HEK293 (cell line): Measurements from ENCODE around the gene KCP.

ENCODE experiments used
- EGR2 ChIP-seq: fragments of 450-650 bp; formaldehyde crosslinking; IDR thresholded peaks from 2 replicates; pipeline ENCODE4 v1.5.1; 2016; ENCODE audit warnings: low read depth, missing biosample characterization, missing genetic modification characterization
- GLIS2 ChIP-seq: fragments of 450-650 bp; formaldehyde crosslinking; IDR thresholded peaks from 2 replicates; pipeline ENCODE4 v1.5.1; 2016; ENCODE audit warnings: missing biosample characterization, missing genetic modification characterization
- IKZF3 ChIP-seq: fragments of 450-650 bp; IDR thresholded peaks from 2 replicates; pipeline ENCODE4 v1.5.0; 2018; ENCODE audit warnings: missing biosample characterization, mild to moderate bottlenecking, missing genetic modification characterization, moderate library complexity
- INSM2 ChIP-seq: fragments of 450-650 bp; formaldehyde crosslinking; IDR thresholded peaks from 2 replicates; pipeline ENCODE4 v1.5.1; 2016; ENCODE audit warnings: missing biosample characterization, missing genetic modification characterization
- KLF9 ChIP-seq: fragments of 450-650 bp; formaldehyde crosslinking; IDR thresholded peaks from 2 replicates; pipeline ENCODE4 v1.5.1; 2016; ENCODE audit warnings: missing biosample characterization, missing genetic modification characterization, low read depth
- MYNN ChIP-seq: fragments of 450-650 bp; formaldehyde crosslinking; IDR thresholded peaks from 2 replicates; pipeline ENCODE4 v1.5.1; 2016; ENCODE audit warnings: missing biosample characterization, missing genetic modification characterization, borderline replicate concordance
- OSR2 ChIP-seq: fragments of 450-650 bp; formaldehyde crosslinking; IDR thresholded peaks from 2 replicates; pipeline ENCODE4 v1.5.1; 2016; ENCODE audit warnings: missing biosample characterization, missing genetic modification characterization
- OVOL3 ChIP-seq: fragments of 450-650 bp; formaldehyde crosslinking; IDR thresholded peaks from 2 replicates; pipeline ENCODE4 v1.5.1; 2016; ENCODE audit warnings: missing biosample characterization, missing genetic modification characterization
- SCRT1 ChIP-seq: fragments of 450-650 bp; formaldehyde crosslinking; IDR thresholded peaks from 2 replicates; pipeline ENCODE4 v1.5.1; 2016; ENCODE audit warnings: missing biosample characterization, missing genetic modification characterization, borderline replicate concordance
- SP2 ChIP-seq: fragments of 450-650 bp; formaldehyde crosslinking; IDR thresholded peaks from 2 replicates; pipeline ENCODE4 v1.5.1; 2016; ENCODE audit warnings: missing biosample characterization, missing genetic modification characterization
- TRIM28 ChIP-seq: IDR thresholded peaks from 2 replicates; pipeline ENCODE4 v1.6.1; 2011; ENCODE audit warnings: low read length, control low read depth, borderline replicate concordance
- ZBTB21 ChIP-seq: fragments of 450-650 bp; formaldehyde crosslinking; IDR thresholded peaks from 2 replicates; pipeline ENCODE4 v1.5.1; 2017; ENCODE audit warnings: missing biosample characterization, missing genetic modification characterization
- ZBTB6 ChIP-seq: fragments of 450-650 bp; formaldehyde crosslinking; IDR thresholded peaks from 2 replicates; pipeline ENCODE4 v1.5.1; 2017; ENCODE audit warnings: missing biosample characterization, missing genetic modification characterization
- ZBTB8A ChIP-seq: fragments of 450-650 bp; formaldehyde crosslinking; IDR thresholded peaks from 2 replicates; pipeline ENCODE4 v1.5.1; 2016; ENCODE audit warnings: missing biosample characterization, missing genetic modification characterization
- ZNF132 ChIP-seq: fragments of 450-650 bp; formaldehyde crosslinking; IDR thresholded peaks from 2 replicates; pipeline ENCODE4 v1.5.1; 2017; ENCODE audit warnings: missing biosample characterization, missing genetic modification characterization, borderline replicate concordance
- ZNF138 ChIP-seq: fragments of 450-650 bp; formaldehyde crosslinking; IDR thresholded peaks from 2 replicates; pipeline ENCODE4 v1.5.1; 2016; ENCODE audit warnings: missing biosample characterization, missing genetic modification characterization, borderline replicate concordance
- ZNF175 ChIP-seq: fragments of 450-650 bp; formaldehyde crosslinking; IDR thresholded peaks from 2 replicates; pipeline ENCODE4 v1.5.1; 2016; ENCODE audit warnings: missing biosample characterization, missing genetic modification characterization
- ZNF23 ChIP-seq: fragments of 450-650 bp; formaldehyde crosslinking; IDR thresholded peaks from 2 replicates; pipeline ENCODE4 v1.5.1; 2016; ENCODE audit warnings: missing biosample characterization, missing genetic modification characterization, borderline replicate concordance
- ZNF274 ChIP-seq, 2 experiments: fragments of 200-500 bp in 1 of 2; fragments of 450-650 bp in 1 of 2; sonication (Bioruptor generic) in 1 of 2; formaldehyde crosslinking in 1 of 2; IDR thresholded peaks; 2 replicates each; pipeline versions ENCODE4 v1.5.1 to v1.6.1; 2014 to 2016; ENCODE audit warnings: borderline replicate concordance in 1 of 2, inconsistent platforms in 1 of 2, low read length in 1 of 2, missing biosample characterization in 1 of 2, missing genetic modification characterization in 1 of 2
- ZNF311 ChIP-seq: fragments of 450-650 bp; formaldehyde crosslinking; IDR thresholded peaks from 2 replicates; pipeline ENCODE4 v1.5.1; 2017; ENCODE audit warnings: missing biosample characterization, missing genetic modification characterization, borderline replicate concordance
- ZNF341 ChIP-seq: fragments of 450-650 bp; formaldehyde crosslinking; IDR thresholded peaks from 2 replicates; pipeline ENCODE4; 2016; ENCODE audit warnings: low read depth, missing biosample characterization, missing genetic modification characterization
- ZNF404 ChIP-seq: fragments of 450-650 bp; formaldehyde crosslinking; IDR thresholded peaks from 2 replicates; pipeline ENCODE4 v1.5.1; 2017; ENCODE audit warnings: missing biosample characterization, missing genetic modification characterization
- ZNF433 ChIP-seq: fragments of 450-650 bp; formaldehyde crosslinking; IDR thresholded peaks from 2 replicates; pipeline ENCODE4 v1.5.1; 2016; ENCODE audit warnings: missing biosample characterization, missing genetic modification characterization, low read depth
- ZNF48 ChIP-seq: fragments of 450-650 bp; formaldehyde crosslinking; IDR thresholded peaks from 2 replicates; pipeline ENCODE4 v1.5.1; 2016; ENCODE audit warnings: missing biosample characterization, missing genetic modification characterization
- ZNF518A ChIP-seq: fragments of 450-650 bp; formaldehyde crosslinking; conservative IDR thresholded peaks from 2 replicates; pipeline ENCODE4 v1.5.1; 2016; ENCODE audit warnings: low read depth, missing biosample characterization, missing genetic modification characterization
- ZNF548 ChIP-seq: fragments of 450-650 bp; formaldehyde crosslinking; IDR thresholded peaks from 2 replicates; pipeline ENCODE4 v1.5.1; 2016; ENCODE audit warnings: missing biosample characterization, missing genetic modification characterization
- ZNF621 ChIP-seq: fragments of 450-650 bp; formaldehyde crosslinking; IDR thresholded peaks from 2 replicates; pipeline ENCODE4 v1.5.1; 2017; ENCODE audit warnings: missing biosample characterization, missing genetic modification characterization
- ZNF623 ChIP-seq: fragments of 450-650 bp; formaldehyde crosslinking; IDR thresholded peaks from 2 replicates; pipeline ENCODE4 v1.5.1; 2016; ENCODE audit warnings: missing biosample characterization, missing genetic modification characterization
- ZNF654 ChIP-seq: fragments of 450-650 bp; formaldehyde crosslinking; IDR thresholded peaks from 2 replicates; pipeline ENCODE4 v1.5.1; 2016; ENCODE audit warnings: low read depth, missing biosample characterization, missing genetic modification characterization
- ZNF660 ChIP-seq: fragments of 450-650 bp; IDR thresholded peaks from 2 replicates; pipeline ENCODE4 v1.5.1; 2018; ENCODE audit warnings: missing biosample characterization, mild to moderate bottlenecking, missing genetic modification characterization
- ZNF692 ChIP-seq: fragments of 450-650 bp; formaldehyde crosslinking; IDR thresholded peaks from 2 replicates; pipeline ENCODE4 v1.5.1; 2016; ENCODE audit warnings: missing biosample characterization, missing genetic modification characterization
- ZNF701 ChIP-seq: fragments of 450-650 bp; formaldehyde crosslinking; IDR thresholded peaks from 2 replicates; pipeline ENCODE4 v1.5.1; 2016; ENCODE audit warnings: missing biosample characterization, missing genetic modification characterization

Gene KCP

GRCh38 chr7:128869138-128869943 is 41.2 kb downstream of the KCP start (continued):
- TF ChIP-seq ZNF311 (no peak), ZNF48 (no peak), ZNF138 (tag by site-specific recombination) (no peak), ZNF175 (tag by site-specific recombination) (no peak), TRIM28 (no peak), ZNF654 (tag by site-specific recombination) (no peak), GLIS2 (tag by site-specific recombination) (peak; percentile 89), INSM2 (no peak), EGR2 (peak; percentile 69), ZBTB21 (tag by site-specific recombination) (no peak), OSR2 (tag by site-specific recombination) (no peak), ZNF433 (tag by site-specific recombination) (no peak), OVOL3 (no peak), ZBTB8A (tag by site-specific recombination) (peak; percentile 72), SCRT1 (tag by site-specific recombination) (no peak), IKZF3 (tag by site-specific recombination) (peak; percentile 52; the same call in 1 of the 2 replicates), ZNF341 (peak; percentile 52; the same call in 1 of the 2 replicates), ZNF692 (peak; percentile 79), ZNF132 (tag by site-specific recombination) (no peak), ZNF548 (tag by site-specific recombination) (no peak), ZNF23 (tag by site-specific recombination) (no peak), ZNF621 (tag by site-specific recombination) (no peak), ZNF623 (tag by site-specific recombination) (no peak), KLF9 (tag by site-specific recombination) (peak; percentile 61), ZNF404 (tag by site-specific recombination) (no peak), ZBTB6 (peak; percentile 83; the same call in 1 of the 2 replicates), ZNF660 (tag by site-specific recombination) (no peak), SP2 (tag by site-specific recombination) (peak; percentile 83), ZNF518A (tag by site-specific recombination) (no peak), ZNF274 (IDR thresholded peaks at IDR 0.05; ENCODE audit: low read length) (no peak), ZNF274 (tag by site-specific recombination; IDR thresholded peaks at IDR 0.05; ENCODE audit: borderline replicate concordance) (no peak), ZNF701 (tag by site-specific recombination) (no peak), MYNN (no peak)
